Lung (tissue), 12 donors: Measurements from ENCODE around the gene E4F1. TPM values are rescaled to one million over a fixed set of nuclear protein-coding genes. Genes with fewer than 3 reads are reported as not detected.

Source experiments
- ATAC-seq: fragments of 200-7000 bp; cut with Tn5 transposase; one replicate; pipeline ENCODE4 v1.9.1; 2020; ENCODE audit warnings: moderate number of reproducible peaks; ENCODE audit not compliant: insufficient read depth, low FRiP score
- DNase-seq, 3 donors: peaks; one replicate each; pipeline ENCODE4 v3.0.0-alpha.2; 2013 to 2017
- H3K27ac ChIP-seq, 2 donors: one replicate each; pipeline ENCODE4 v1.5.1; 2013; ENCODE audit warnings: mild to moderate bottlenecking in 2 of 2, moderate library complexity in 2 of 2, control low read depth in 1 of 2, inconsistent platforms in 1 of 2, low read depth in 1 of 2, low read length in 1 of 2
- H3K27me3 ChIP-seq, 3 donors: one replicate each; pipeline ENCODE4 v1.5.1; 2013; ENCODE audit warnings: low read length in 2 of 3; ENCODE audit not compliant: control insufficient read depth in 3 of 3, insufficient read depth in 3 of 3
- H3K36me3 ChIP-seq, 4 donors: one replicate each; pipeline ENCODE4 v1.5.1; 2013; ENCODE audit warnings: low read length in 4 of 4, mild to moderate bottlenecking in 1 of 4, moderate library complexity in 1 of 4; ENCODE audit not compliant: control insufficient read depth in 4 of 4, insufficient read depth in 4 of 4
- H3K4me1 ChIP-seq, 5 donors: one replicate each; pipeline ENCODE4 v1.5.1; 2013; ENCODE audit warnings: low read length in 5 of 5, mild to moderate bottlenecking in 2 of 5, moderate library complexity in 1 of 5; ENCODE audit not compliant: control insufficient read depth in 5 of 5, insufficient read depth in 5 of 5
- H3K4me3 ChIP-seq: one replicate; pipeline ENCODE4 v1.5.1; 2013; ENCODE audit warnings: mild to moderate bottlenecking, control low read depth, moderate library complexity
- H3K9ac ChIP-seq, 2 donors: one replicate each; pipeline ENCODE4 v1.5.1; 2013; ENCODE audit warnings: low read length in 2 of 2, control low read depth in 1 of 2; ENCODE audit not compliant: insufficient read depth in 1 of 2
- H3K9me3 ChIP-seq, 4 donors: one replicate each; pipeline ENCODE4 v1.5.1; 2013; ENCODE audit warnings: low read length in 3 of 4, mild to moderate bottlenecking in 1 of 4, moderate library complexity in 1 of 4; ENCODE audit not compliant: control insufficient read depth in 4 of 4, insufficient read depth in 3 of 4
- CTCF ChIP-seq: IDR thresholded peaks from 2 replicates; pipeline ENCODE4 v1.5.1; 2012; ENCODE audit warnings: mild to moderate bottlenecking; ENCODE audit errors: control extremely low read depth, extremely low read depth
- WGBS, 2 donors: extraction: QIAGEN DNeasy Blood & Tissue Kit; methylation state at CpG; one replicate each; pipeline ENCODE4 v1.1.7; 2013; 5-methylcytosine and 5-hydroxymethylcytosine counted together
- polyA plus RNA-seq, 2 donors: library from polyadenylated mRNA; stranded (reverse); fragments of 200-250 nt; gene quantifications; one replicate each; pipeline ENCODE4 v1.2.1, GENCODE V29; 2013
- total RNA-seq, 2 donors: library from RNA; depleted of rRNA in 1 of 2; stranded (reverse); fragments of >200 nt in 1 of 2; gene quantifications; one replicate each; pipeline ENCODE4 v1.2.1, GENCODE V29; 2014 to 2021
- donor health status: control.
- donor health status: control.
- donor health status: Bipolar disorder and iron deficiency.
- donor health status: healthy.
- donor health status: DM: yes; HTN: yes; CAD: no.

The E4F1 gene
- total and polyA plus RNA-seq, 4 donors, result 21.0 to 30.2 (median 24.8) TPM

- DNase-seq (no peak), ATAC-seq (no peak)
- Histone ChIP-seq H3K27me3 (no peaks in the 10 kb centered on the region), H3K36me3 (no peaks in the 10 kb centered on the region), H3K9ac (no peak overlapping the region), H3K4me1 (no peaks in the 10 kb centered on the region), H3K27ac (no peak overlapping the region), H3K9me3 (no peaks in the 10 kb centered on the region), H3K4me3 (no peak overlapping the region)
- no peak for TF ChIP-seq CTCF
- 82 to 86% methylated on average over 17 of the region's 17 CpGs for WGBS, 2 donors
Observed at GRCh38 chr16:2187212-2187611, 36.2 kb upstream of the E4F1 start.

GRCh38 chr16:2188395-2188794 is 35.0 kb upstream of the E4F1 start:
- Histone ChIP-seq H3K4me1 (no peaks in the 10 kb centered on the region), H3K27ac (no peak overlapping the region), H3K4me3 (no peak overlapping the region), H3K27me3 (no peaks in the 10 kb centered on the region), H3K9ac (no peak overlapping the region), H3K36me3 (no peaks in the 10 kb centered on the region), H3K9me3 (no peaks in the 10 kb centered on the region)
- no peak for TF ChIP-seq CTCF
- 93 to 96% methylated on average over 8 of the region's 8 CpGs for whole genome bisulfite sequencing, 2 donors
- ATAC-seq, result no peak
- DNase-seq, result no peak

- no peak for ATAC-seq
- Histone ChIP-seq H3K27me3 (peaks cover 0 to 8% (median 0%) of the 10 kb centered on the region in 3 donors), H3K27ac (no peak overlapping the region), H3K4me1 (no peaks in the 10 kb centered on the region), H3K9me3 (no peaks in the 10 kb centered on the region), H3K4me3 (no peak overlapping the region), H3K36me3 (no peaks in the 10 kb centered on the region), H3K9ac (no peak overlapping the region)
- WGBS, 2 donors, result 93% methylated on average over 24 to 25 of the region's 25 CpGs
- no peak for DNase-seq
- TF ChIP-seq CTCF, result no peak
Observed at GRCh38 chr16:2189252-2189893, 34.0 kb upstream of the E4F1 start.
